ENCODE results near the gene ACAA1. TPM values are rescaled to one million over a fixed set of nuclear protein-coding genes. Genes with fewer than 3 reads are reported as not detected.

Gene ACAA1
- total RNA-seq, 2 experiments from 2014 or later: 13.3 to 50.3 TPM

DNA sequence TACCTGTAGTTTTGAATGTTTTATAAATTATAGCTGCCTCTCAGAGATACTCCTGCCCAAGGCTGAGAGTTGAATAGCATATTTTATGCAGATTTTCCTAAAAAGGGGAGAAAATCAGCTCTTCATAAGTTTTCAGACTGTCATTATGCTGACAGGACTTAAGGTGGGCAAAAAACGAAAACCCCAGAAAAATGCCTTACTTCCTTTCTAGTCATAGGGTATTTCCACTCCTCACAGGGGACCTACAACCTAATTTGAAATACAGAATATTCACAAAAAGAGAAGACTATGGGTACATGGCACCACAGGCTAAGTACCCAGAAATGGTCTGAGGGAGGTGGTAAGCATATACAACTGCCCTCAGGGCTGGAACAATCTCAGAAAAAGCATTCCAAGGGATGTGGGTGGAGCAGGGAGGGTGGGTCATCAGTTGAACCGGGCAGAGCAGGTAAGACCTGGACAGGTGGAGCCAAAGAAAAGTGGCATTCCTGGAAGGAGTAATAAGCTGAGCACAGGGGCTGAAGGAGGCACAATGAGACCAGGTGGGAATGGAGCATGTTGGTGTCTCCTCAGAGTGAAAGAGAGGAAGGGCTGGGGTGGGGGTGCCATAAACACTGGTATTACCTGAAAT is 17.8 kb upstream of the ACAA1 start:
- Histone ChIP-seq H3K9me2 (ENCODE audit: insufficient read depth, low read length) (no peaks in the 10 kb centered on the region), H3K4me2 (ENCODE audit: low read length) (no peak overlapping the region), H3K4me3 (ENCODE audit: low read depth, low read length, poor library complexity, severe bottlenecking) (no peak overlapping the region), H3K27ac (ENCODE audit: low read depth, low read length, poor library complexity, severe bottlenecking) (no peak overlapping the region), H2AFZ (ENCODE audit: low read length) (no peak overlapping the region), H4K20me1 (ENCODE audit: insufficient read depth, low read length) (no peaks in the 10 kb centered on the region), H3K9me3 (ENCODE audit: low read length) (no peaks in the 10 kb centered on the region), H3K4me1 (ENCODE audit: insufficient read depth, low read length, poor library complexity, severe bottlenecking) (no peaks in the 10 kb centered on the region), H3K79me2 (ENCODE audit: insufficient read depth, low read depth, low read length) (no peaks in the 10 kb centered on the region), H3K36me3 (ENCODE audit: insufficient read depth, low read length) (no peaks in the 10 kb centered on the region)
- intact Hi-C loops (cut with micrococcal nuclease; ENCODE audit: unreplicated experiment): no loop called here
- CTCF ChIA-PET (ENCODE audit: unreplicated experiment): no interaction called here
- BruUV-seq (replicated peaks): no TSS peak
- POLR2A ChIA-PET: interaction anchor here (0.5 to 3.1 kb wide), 2 partner anchors 9 to 316 kb away, joined by 3 to 19 read pairs; partner anchors contain the start of gene OXSR1
- TF ChIP-seq, protein P1, sequence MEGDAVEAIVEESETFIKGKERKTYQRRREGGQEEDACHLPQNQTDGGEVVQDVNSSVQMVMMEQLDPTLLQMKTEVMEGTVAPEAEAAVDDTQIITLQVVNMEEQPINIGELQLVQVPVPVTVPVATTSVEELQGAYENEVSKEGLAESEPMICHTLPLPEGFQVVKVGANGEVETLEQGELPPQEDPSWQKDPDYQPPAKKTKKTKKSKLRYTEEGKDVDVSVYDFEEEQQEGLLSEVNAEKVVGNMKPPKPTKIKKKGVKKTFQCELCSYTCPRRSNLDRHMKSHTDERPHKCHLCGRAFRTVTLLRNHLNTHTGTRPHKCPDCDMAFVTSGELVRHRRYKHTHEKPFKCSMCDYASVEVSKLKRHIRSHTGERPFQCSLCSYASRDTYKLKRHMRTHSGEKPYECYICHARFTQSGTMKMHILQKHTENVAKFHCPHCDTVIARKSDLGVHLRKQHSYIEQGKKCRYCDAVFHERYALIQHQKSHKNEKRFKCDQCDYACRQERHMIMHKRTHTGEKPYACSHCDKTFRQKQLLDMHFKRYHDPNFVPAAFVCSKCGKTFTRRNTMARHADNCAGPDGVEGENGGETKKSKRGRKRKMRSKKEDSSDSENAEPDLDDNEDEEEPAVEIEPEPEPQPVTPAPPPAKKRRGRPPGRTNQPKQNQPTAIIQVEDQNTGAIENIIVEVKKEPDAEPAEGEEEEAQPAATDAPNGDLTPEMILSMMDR (conservative IDR thresholded peaks at IDR 0.05; ENCODE audit: low read length): no peak
- no peak for TF ChIP-seq EZH2phosphoT487 (IDR thresholded peaks at IDR 0.05; ENCODE audit: borderline replicate concordance, low read depth, low read length)
- no peak for DNase-seq (ENCODE audit: low spot score)

DNA sequence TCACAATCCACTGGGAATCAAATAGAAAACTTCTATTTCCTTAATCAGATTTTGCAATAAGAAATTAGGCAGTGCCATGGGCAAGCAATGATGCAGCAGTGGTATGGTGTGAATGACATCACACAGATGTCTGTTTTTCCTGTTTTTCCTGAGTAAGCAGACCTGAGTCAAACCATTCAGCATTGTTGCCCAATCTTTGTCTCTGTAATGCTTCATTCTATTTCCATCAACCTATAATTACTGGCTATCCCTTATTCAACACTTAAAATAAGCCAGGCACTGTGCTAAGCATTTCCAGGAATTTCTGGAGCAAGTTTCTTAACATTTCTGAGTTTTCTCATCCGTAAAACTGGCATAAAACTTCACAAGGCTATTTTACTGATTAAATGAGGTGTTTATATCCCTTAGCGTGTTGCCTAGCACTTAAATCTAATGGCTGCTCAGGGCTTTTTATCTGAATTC is 17.1 kb upstream of the ACAA1 start:
- POLR2A ChIA-PET: interaction anchor here (0.5 to 3.1 kb wide), 2 partner anchors 10 to 316 kb away, joined by 3 to 19 read pairs; partner anchors contain the start of gene OXSR1
- no peak overlapping the region for H3K4me3 ChIP-seq (ENCODE audit: low read depth, low read length, poor library complexity, severe bottlenecking)

More for the DNA sequence above, 17.1 kb upstream of the ACAA1 start:
- Histone ChIP-seq H3K4me1 (ENCODE audit: insufficient read depth, low read length, poor library complexity, severe bottlenecking) (no peaks in the 10 kb centered on the region), H2AFZ (ENCODE audit: low read length) (no peak overlapping the region), H3K27ac (ENCODE audit: low read depth, low read length, poor library complexity, severe bottlenecking) (no peak overlapping the region), H3K36me3 (ENCODE audit: insufficient read depth, low read length) (no peaks in the 10 kb centered on the region), H3K4me2 (ENCODE audit: low read length) (no peak overlapping the region), H3K9me2 (ENCODE audit: insufficient read depth, low read length) (no peaks in the 10 kb centered on the region), H3K79me2 (ENCODE audit: insufficient read depth, low read depth, low read length) (no peaks in the 10 kb centered on the region), H4K20me1 (ENCODE audit: insufficient read depth, low read length) (no peaks in the 10 kb centered on the region), H3K9me3 (ENCODE audit: low read length) (no peaks in the 10 kb centered on the region)
- no TSS peak for BruUV-seq (replicated peaks)
- intact Hi-C loops (cut with micrococcal nuclease; ENCODE audit: unreplicated experiment): no loop called here
- TF ChIP-seq EZH2phosphoT487 (IDR thresholded peaks at IDR 0.05; ENCODE audit: borderline replicate concordance, low read depth, low read length): no peak
- TF ChIP-seq, protein P1 (conservative IDR thresholded peaks at IDR 0.05; ENCODE audit: low read length): no peak
- DNase-seq (ENCODE audit: low spot score): no peak
- CTCF ChIA-PET (ENCODE audit: unreplicated experiment): no interaction called here

All from OCI-LY7 (cell line).